ENCODE data around the gene COL6A1.

Gene COL6A1

GRCh38 chr21:45941717-45942546, 39.6 kb upstream of the COL6A1 start:
- no peaks in the 10 kb centered on the region for H3K36me3 ChIP-seq (ENCODE audit: control insufficient read depth, low read length)
- no peak overlapping the region for H3K27ac ChIP-seq (ENCODE audit: low read depth, low read length)
- no peaks in the 10 kb centered on the region for H3K9me3 ChIP-seq (ENCODE audit: control insufficient read depth, insufficient read depth, low read length)
- no peaks in the 10 kb centered on the region for H3K4me1 ChIP-seq (ENCODE audit: control insufficient read depth, low read length)
- no peaks in the 10 kb centered on the region for H4K20me1 ChIP-seq (ENCODE audit: control insufficient read depth, insufficient read depth, low read depth, low read length)
- no peaks in the 10 kb centered on the region for H3K79me2 ChIP-seq (ENCODE audit: control insufficient read depth, low read length)
- H3F3A ChIP-seq (ENCODE audit: control insufficient read depth, insufficient read depth): no peaks in the 10 kb centered on the region
- H3K9me2 ChIP-seq (replicated peaks; ENCODE audit: control insufficient read depth, low read length): no peaks in the 10 kb centered on the region
- H3K27me3 ChIP-seq (ENCODE audit: control insufficient read depth, low read length): no peaks in the 10 kb centered on the region
- H3K4me3 ChIP-seq (ENCODE audit: low read length): no peak overlapping the region
- no peak overlapping the region for H3K4me2 ChIP-seq (ENCODE audit: low read length)
- TF ChIP-seq EZH2phosphoT487 (IDR thresholded peaks at IDR 0.05; ENCODE audit: borderline replicate concordance, low read length): no peak
- TF ChIP-seq CTCF (IDR thresholded peaks at IDR 0.05; ENCODE audit: low read depth, low read length, poor library complexity, severe bottlenecking): no peak

GRCh38 chr21:45942755-45943629, 38.6 kb upstream of the COL6A1 start:
- Histone ChIP-seq H3K9me3 (ENCODE audit: control insufficient read depth, insufficient read depth, low read length) (no peaks in the 10 kb centered on the region), H3K36me3 (ENCODE audit: control insufficient read depth, low read length) (no peaks in the 10 kb centered on the region), H3K4me3 (ENCODE audit: low read length) (no peak overlapping the region), H3K27ac (ENCODE audit: low read depth, low read length) (no peak overlapping the region), H3K4me2 (ENCODE audit: low read length) (no peak overlapping the region), H3K79me2 (ENCODE audit: control insufficient read depth, low read length) (no peaks in the 10 kb centered on the region), H3F3A (ENCODE audit: control insufficient read depth, insufficient read depth) (no peaks in the 10 kb centered on the region), H4K20me1 (ENCODE audit: control insufficient read depth, insufficient read depth, low read depth, low read length) (no peaks in the 10 kb centered on the region), H3K27me3 (ENCODE audit: control insufficient read depth, low read length) (no peaks in the 10 kb centered on the region), H3K9me2 (replicated peaks; ENCODE audit: control insufficient read depth, low read length) (no peaks in the 10 kb centered on the region), H3K4me1 (ENCODE audit: control insufficient read depth, low read length) (no peaks in the 10 kb centered on the region)
- no peak for TF ChIP-seq EZH2phosphoT487 (IDR thresholded peaks at IDR 0.05; ENCODE audit: borderline replicate concordance, low read length)
- TF ChIP-seq CTCF (IDR thresholded peaks at IDR 0.05; ENCODE audit: low read depth, low read length, poor library complexity, severe bottlenecking): no peak

GRCh38 chr21:45943630-45944540, 37.7 kb upstream of the COL6A1 start:
- Histone ChIP-seq H3K27ac (ENCODE audit: low read depth, low read length) (no peak overlapping the region), H3K79me2 (ENCODE audit: control insufficient read depth, low read length) (no peaks in the 10 kb centered on the region), H4K20me1 (ENCODE audit: control insufficient read depth, insufficient read depth, low read depth, low read length) (no peaks in the 10 kb centered on the region), H3K9me2 (replicated peaks; ENCODE audit: control insufficient read depth, low read length) (no peaks in the 10 kb centered on the region), H3F3A (ENCODE audit: control insufficient read depth, insufficient read depth) (no peaks in the 10 kb centered on the region), H3K4me1 (ENCODE audit: control insufficient read depth, low read length) (no peaks in the 10 kb centered on the region), H3K27me3 (ENCODE audit: control insufficient read depth, low read length) (no peaks in the 10 kb centered on the region), H3K4me3 (ENCODE audit: low read length) (no peak overlapping the region), H3K9me3 (ENCODE audit: control insufficient read depth, insufficient read depth, low read length) (no peaks in the 10 kb centered on the region), H3K36me3 (ENCODE audit: control insufficient read depth, low read length) (no peaks in the 10 kb centered on the region), H3K4me2 (ENCODE audit: low read length) (no peak overlapping the region)
- TF ChIP-seq CTCF (IDR thresholded peaks at IDR 0.05; ENCODE audit: low read depth, low read length, poor library complexity, severe bottlenecking): no peak
- no peak for TF ChIP-seq EZH2phosphoT487 (IDR thresholded peaks at IDR 0.05; ENCODE audit: borderline replicate concordance, low read length)

Data from DOHH2 (cell line).